ENCODE results near the gene IRF2BP2. TPM values are rescaled to one million over a fixed set of nuclear protein-coding genes. Genes with fewer than 3 reads are reported as not detected.

The IRF2BP2 gene
- total and polyA plus RNA-seq, 10 of the 15 experiments (the other 5 are each of a cell fraction or from before 2014, with no cell fraction given): 7.5 to 114 (median 52.3) TPM

DNA sequence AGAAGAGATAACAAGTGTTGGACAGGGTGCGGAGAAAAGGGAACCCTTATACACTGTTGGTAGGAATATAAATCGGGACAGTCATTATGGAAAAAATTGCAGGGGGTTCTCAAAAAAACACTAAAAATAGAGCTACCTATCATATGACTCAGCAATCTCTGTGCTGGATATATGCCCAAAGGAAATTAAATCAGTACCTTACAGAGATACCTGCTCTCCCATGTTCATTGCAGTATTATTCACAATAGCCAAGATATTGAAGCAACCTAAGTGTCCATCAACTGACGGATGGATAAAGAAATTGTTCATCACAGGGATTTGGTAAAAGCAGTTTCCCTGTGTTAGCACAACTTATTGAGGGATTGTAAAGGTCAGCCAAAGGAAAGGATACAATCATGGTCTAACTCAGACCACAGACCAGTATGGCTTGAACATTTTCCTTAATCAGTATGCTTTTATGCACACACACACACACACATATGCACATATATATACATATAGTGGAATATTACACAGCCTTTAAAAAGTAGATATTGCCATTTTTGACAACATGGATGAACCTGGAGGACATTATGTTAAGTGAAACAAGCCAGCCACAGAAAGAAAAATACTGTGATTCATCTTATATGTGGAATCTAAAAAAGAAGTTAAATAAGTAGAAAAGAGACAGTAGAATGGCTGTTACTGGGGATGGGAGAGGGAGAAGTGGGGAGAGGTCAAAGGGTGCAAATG lies 44.2 kb upstream of the IRF2BP2 start:
- Histone ChIP-seq H3K4me2 (ENCODE audit: control insufficient read depth, insufficient read depth) (no peak overlapping the region), H2AFZ (ENCODE audit: control insufficient read depth, low read depth, low read length) (no peak overlapping the region), H3K36me3 (ENCODE audit: control insufficient read depth in 2 of 2, insufficient read depth in 2 of 2, low read length in 1 of 2) (no peaks in the 10 kb centered on the region), H3K9ac (ENCODE audit: control insufficient read depth, insufficient read depth, low read length) (no peak overlapping the region), H3K4me3 (no peak overlapping the region), H3K9me3 (replicated peaks; ENCODE audit: control insufficient read depth, insufficient read depth, low read length) (no peaks in the 10 kb centered on the region; the same call in 1 of the 3 replicates), H4K20me1 (ENCODE audit: control insufficient read depth, insufficient read depth) (no peaks in the 10 kb centered on the region), H3K27me3 (replicated peaks in 1 of 2; ENCODE audit: control insufficient read depth in 2 of 2, insufficient read depth in 2 of 2, low read length in 1 of 2) (no peaks in the 10 kb centered on the region), H3K79me2 (ENCODE audit: control insufficient read depth, insufficient read depth, low read length) (no peaks in the 10 kb centered on the region), H3K4me1 (ENCODE audit: control insufficient read depth, insufficient read depth, low read length) (peaks cover 11% of the 10 kb centered on the region), H3K27ac (ENCODE audit: control insufficient read depth, insufficient read depth) (no peak overlapping the region)
- POLR2A ChIA-PET: no interaction called here
- FAIRE-seq (no peak), ATAC-seq (no peak), DNase-seq (ENCODE audit: low read depth, low spot score) (no peak)
- TF ChIP-seq, protein P1, sequence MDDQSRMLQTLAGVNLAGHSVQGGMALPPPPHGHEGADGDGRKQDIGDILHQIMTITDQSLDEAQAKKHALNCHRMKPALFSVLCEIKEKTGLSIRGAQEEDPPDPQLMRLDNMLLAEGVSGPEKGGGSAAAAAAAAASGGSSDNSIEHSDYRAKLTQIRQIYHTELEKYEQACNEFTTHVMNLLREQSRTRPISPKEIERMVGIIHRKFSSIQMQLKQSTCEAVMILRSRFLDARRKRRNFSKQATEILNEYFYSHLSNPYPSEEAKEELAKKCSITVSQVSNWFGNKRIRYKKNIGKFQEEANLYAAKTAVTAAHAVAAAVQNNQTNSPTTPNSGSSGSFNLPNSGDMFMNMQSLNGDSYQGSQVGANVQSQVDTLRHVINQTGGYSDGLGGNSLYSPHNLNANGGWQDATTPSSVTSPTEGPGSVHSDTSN (IDR thresholded peaks at IDR 0.05; ENCODE audit: insufficient replicate concordance, low read depth, low read length): no peak
- no peak for TF ChIP-seq NR2C1 (IDR thresholded peaks at IDR 0.05)
- whole genome bisulfite sequencing (ENCODE audit: insufficient coverage, insufficient replicate concordance, low lambda C conversion rate, missing lambda C conversion rate): 79% methylated on average over 3 of the region's 3 CpGs
- CTCF ChIA-PET: no interaction called here
- no TSS peak for BruUV-seq (replicated peaks)
- SMC1A ChIA-PET (ENCODE audit: uncharacterized antibody, unreplicated experiment): interaction anchor here (1.1 kb wide), 1 partner anchor 30 kb away, joined by 3 read pairs; no protein-coding TSS in a partner anchor
- intact Hi-C loops (cut with micrococcal nuclease; ENCODE audit: unreplicated experiment): no loop called here
- RAD21 ChIA-PET (ENCODE audit: unreplicated experiment): no interaction called here
- in situ Hi-C loops (cut with MboI): no loop called here

DNA sequence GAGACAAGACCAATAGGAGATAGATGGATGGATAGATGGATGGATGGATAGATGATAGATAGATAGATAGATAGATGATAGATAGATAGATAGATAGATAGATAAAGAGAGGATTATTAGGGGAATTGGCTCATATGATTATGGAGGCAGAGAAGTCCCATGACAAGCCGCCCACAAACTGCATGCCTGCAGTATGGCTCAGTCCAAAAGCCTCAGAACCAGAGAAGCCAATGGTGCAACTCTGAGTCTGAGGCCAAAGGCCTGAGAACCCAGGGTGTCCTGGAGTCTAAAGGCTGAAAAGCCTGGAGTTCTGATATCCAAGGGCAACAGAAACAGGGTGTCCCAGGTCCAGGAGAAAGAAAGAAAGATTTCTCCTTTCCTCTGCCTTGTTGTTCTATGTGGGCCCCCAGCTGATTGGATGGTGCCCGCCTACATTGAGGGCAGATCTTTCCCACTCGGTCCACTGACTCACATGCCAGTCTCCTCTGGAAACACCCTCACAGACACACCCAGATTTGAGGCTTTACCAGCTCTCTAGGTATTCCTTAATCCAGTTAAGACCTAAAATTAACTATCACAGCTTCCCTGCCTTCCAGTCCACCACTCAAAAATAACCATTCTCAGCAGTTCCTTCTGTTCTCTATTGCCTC lies 39.6 kb upstream of the IRF2BP2 start:
- ChIA-PET RAD21 (ENCODE audit: unreplicated experiment) (interaction anchor here (1.2 kb wide), 1 partner anchor 50 kb away, joined by 3 read pairs; no protein-coding TSS in a partner anchor), POLR2A (interaction anchor here (0.6 kb wide), 2 partner anchors 124 to 218 kb away, joined by 3 to 4 read pairs; no protein-coding TSS in a partner anchor), CTCF (no interaction called here), SMC1A (ENCODE audit: uncharacterized antibody, unreplicated experiment) (interaction anchor here (1.1 kb wide), 1 partner anchor 17 kb away, joined by 3 read pairs; no protein-coding TSS in a partner anchor)
- WGBS (ENCODE audit: insufficient coverage, insufficient replicate concordance, low lambda C conversion rate, missing lambda C conversion rate): 73% methylated on average over 3 of the region's 3 CpGs
- Histone ChIP-seq H3K4me3 (no peak overlapping the region), H3K4me2 (ENCODE audit: control insufficient read depth, insufficient read depth) (no peak overlapping the region), H3K9ac (ENCODE audit: control insufficient read depth, insufficient read depth, low read length) (no peak overlapping the region), H2AFZ (ENCODE audit: control insufficient read depth, low read depth, low read length) (no peak overlapping the region), H3K9me3 (replicated peaks; ENCODE audit: control insufficient read depth, insufficient read depth, low read length) (peaks cover 2% of the 10 kb centered on the region; the same call in 2 of the 3 replicates), H3K36me3 (ENCODE audit: control insufficient read depth in 2 of 2, insufficient read depth in 2 of 2, low read length in 1 of 2) (no peaks in the 10 kb centered on the region), H3K27ac (ENCODE audit: control insufficient read depth, insufficient read depth) (no peak overlapping the region), H3K27me3 (replicated peaks in 1 of 2; ENCODE audit: control insufficient read depth in 2 of 2, insufficient read depth in 2 of 2, low read length in 1 of 2) (no peaks in the 10 kb centered on the region), H3K4me1 (ENCODE audit: control insufficient read depth, insufficient read depth, low read length) (no peaks in the 10 kb centered on the region), H4K20me1 (ENCODE audit: control insufficient read depth, insufficient read depth) (no peaks in the 10 kb centered on the region), H3K79me2 (ENCODE audit: control insufficient read depth, insufficient read depth, low read length) (no peaks in the 10 kb centered on the region)
- ATAC-seq: no peak
- intact Hi-C loops (cut with micrococcal nuclease; ENCODE audit: unreplicated experiment) (no loop called here), in situ Hi-C loops (cut with MboI) (no loop called here)
- no peak for DNase-seq (ENCODE audit: low read depth, low spot score)
- BruUV-seq (replicated peaks): no TSS peak
- FAIRE-seq: no peak
- TF ChIP-seq NBN (IDR thresholded peaks at IDR 0.05) (no peak), ZNF207 (IDR thresholded peaks at IDR 0.05; ENCODE audit: borderline replicate concordance) (no peak)
